A673 (cell line): Measurements from ENCODE around the gene CDH4. TPM values are rescaled to one million over a fixed set of nuclear protein-coding genes. Genes with fewer than 3 reads are reported as not detected.

Source experiments
- BruUV-seq: library from RNA; stranded (reverse); fragments of 400-500 nt; replicated peaks from 2 replicates; lab custom pipeline; 2021; lab: Mats Ljungman, UMichigan
- CTCF ChIA-PET: fragments of 300-600 bp; sonication (Branson Sonifier 250); formaldehyde crosslinking; loops from one replicate; lab custom pipeline; 2022; ENCODE audit warnings: antibody characterized with exemption; lab: Charles Lee
- POLR2A ChIA-PET: fragments of 300-600 bp; sonication (Branson Sonifier 250); formaldehyde crosslinking; loops from one replicate; lab custom pipeline; 2022; ENCODE audit warnings: antibody characterized with exemption; ENCODE audit not compliant: low non-redundant PET; lab: Charles Lee
- DNase-seq: peaks from one replicate; pipeline ENCODE4 v3.0.0-alpha.2; 2015; ENCODE audit warnings: low spot score
- H3K27ac ChIP-seq: fragments of 200-600 bp; sonication (generic); 2 replicates; pipeline ENCODE4 v1.5.1; 2016; ENCODE audit warnings: mixed run types, low read depth, mild to moderate bottlenecking, mixed read lengths, antibody characterized with exemption, low read length; ENCODE audit not compliant: poor library complexity, severe bottlenecking
- H3K27me3 ChIP-seq: fragments of 200-600 bp; sonication (generic); replicated peaks from 2 replicates; pipeline ENCODE4 v1.6.1; 2017; ENCODE audit warnings: mixed run types, low read depth, mild to moderate bottlenecking, mixed read lengths, antibody characterized with exemption, low read length; ENCODE audit not compliant: insufficient read depth, poor library complexity
- H3K36me3 ChIP-seq: fragments of 200-600 bp; sonication (generic); 2 replicates; pipeline ENCODE4 v1.6.1; 2016; ENCODE audit warnings: mixed run types, mild to moderate bottlenecking, mixed read lengths, antibody characterized with exemption, low read length; ENCODE audit not compliant: insufficient read depth, poor library complexity, severe bottlenecking
- H3K4me1 ChIP-seq: fragments of 200-600 bp; sonication (generic); 2 replicates; pipeline ENCODE4 v1.6.1; 2017; ENCODE audit warnings: mixed run types, mild to moderate bottlenecking, mixed read lengths, antibody characterized with exemption, low read length; ENCODE audit not compliant: insufficient read depth, poor library complexity, severe bottlenecking
- H3K4me3 ChIP-seq: fragments of 200-600 bp; sonication (generic); 2 replicates; pipeline ENCODE4 v1.5.1; 2016; ENCODE audit warnings: low read depth, mixed run types, mild to moderate bottlenecking, mixed read lengths, low read length; ENCODE audit not compliant: poor library complexity, severe bottlenecking
- H3K9me3 ChIP-seq: fragments of 200-600 bp; sonication (generic); 2 replicates; pipeline ENCODE4 v1.6.1; 2016; ENCODE audit warnings: mixed run types, low read depth, mild to moderate bottlenecking, mixed read lengths, antibody characterized with exemption, low read length; ENCODE audit not compliant: poor library complexity, severe bottlenecking
- EZH2 ChIP-seq: fragments of 200-600 bp; sonication (generic); IDR thresholded peaks from 2 replicates; pipeline ENCODE4 v1.6.1; 2017; ENCODE audit warnings: borderline replicate concordance, low read depth, mild to moderate bottlenecking, mixed read lengths, antibody characterized with exemption, low read length; ENCODE audit not compliant: poor library complexity, severe bottlenecking
- intact Hi-C: fragments of 100-400 bp; cut with micrococcal nuclease; formaldehyde crosslinking; loops from one replicate; pipeline ENCODE4 v1.10.0; 2022; ENCODE audit not compliant: unreplicated experiment
- total RNA-seq: library from RNA; stranded (reverse); gene quantifications from 2 replicates; pipeline ENCODE4 v1.2.3, GENCODE V29; 2021
- TF ChIP-seq, protein P1 (sequence below): fragments of 300-800, 200-600 bp; sonication (generic); conservative IDR thresholded peaks from 2 replicates; pipeline ENCODE4 v1.5.1; 2017; ENCODE audit warnings: low read depth, mild to moderate bottlenecking, antibody characterized with exemption, low read length, moderate library complexity, mixed read lengths

CDH4 gene
- total RNA-seq, 1 experiment from 2014 or later: 8.3 TPM

- H3K27ac ChIP-seq: peak overlapping the region; percentile 95
- no peaks in the 10 kb centered on the region for H3K9me3 ChIP-seq
- ChIA-PET POLR2A (no interaction called here), CTCF (no interaction called here)
- TF ChIP-seq EZH2: no peak
- TF ChIP-seq, protein P1, sequence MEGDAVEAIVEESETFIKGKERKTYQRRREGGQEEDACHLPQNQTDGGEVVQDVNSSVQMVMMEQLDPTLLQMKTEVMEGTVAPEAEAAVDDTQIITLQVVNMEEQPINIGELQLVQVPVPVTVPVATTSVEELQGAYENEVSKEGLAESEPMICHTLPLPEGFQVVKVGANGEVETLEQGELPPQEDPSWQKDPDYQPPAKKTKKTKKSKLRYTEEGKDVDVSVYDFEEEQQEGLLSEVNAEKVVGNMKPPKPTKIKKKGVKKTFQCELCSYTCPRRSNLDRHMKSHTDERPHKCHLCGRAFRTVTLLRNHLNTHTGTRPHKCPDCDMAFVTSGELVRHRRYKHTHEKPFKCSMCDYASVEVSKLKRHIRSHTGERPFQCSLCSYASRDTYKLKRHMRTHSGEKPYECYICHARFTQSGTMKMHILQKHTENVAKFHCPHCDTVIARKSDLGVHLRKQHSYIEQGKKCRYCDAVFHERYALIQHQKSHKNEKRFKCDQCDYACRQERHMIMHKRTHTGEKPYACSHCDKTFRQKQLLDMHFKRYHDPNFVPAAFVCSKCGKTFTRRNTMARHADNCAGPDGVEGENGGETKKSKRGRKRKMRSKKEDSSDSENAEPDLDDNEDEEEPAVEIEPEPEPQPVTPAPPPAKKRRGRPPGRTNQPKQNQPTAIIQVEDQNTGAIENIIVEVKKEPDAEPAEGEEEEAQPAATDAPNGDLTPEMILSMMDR: no peak
- peaks cover 58% of the 10 kb centered on the region for H3K4me1 ChIP-seq
- H3K36me3 ChIP-seq: no peaks in the 10 kb centered on the region
- no TSS peak for BruUV-seq
- no peak overlapping the region for H3K4me3 ChIP-seq
- no peaks in the 10 kb centered on the region for H3K27me3 ChIP-seq
- intact Hi-C loops: no loop called here
- no peak for DNase-seq
These were observed 187.2 kb downstream of the CDH4 start for GRCh38 chr20:61439251-61439650.

DNA sequence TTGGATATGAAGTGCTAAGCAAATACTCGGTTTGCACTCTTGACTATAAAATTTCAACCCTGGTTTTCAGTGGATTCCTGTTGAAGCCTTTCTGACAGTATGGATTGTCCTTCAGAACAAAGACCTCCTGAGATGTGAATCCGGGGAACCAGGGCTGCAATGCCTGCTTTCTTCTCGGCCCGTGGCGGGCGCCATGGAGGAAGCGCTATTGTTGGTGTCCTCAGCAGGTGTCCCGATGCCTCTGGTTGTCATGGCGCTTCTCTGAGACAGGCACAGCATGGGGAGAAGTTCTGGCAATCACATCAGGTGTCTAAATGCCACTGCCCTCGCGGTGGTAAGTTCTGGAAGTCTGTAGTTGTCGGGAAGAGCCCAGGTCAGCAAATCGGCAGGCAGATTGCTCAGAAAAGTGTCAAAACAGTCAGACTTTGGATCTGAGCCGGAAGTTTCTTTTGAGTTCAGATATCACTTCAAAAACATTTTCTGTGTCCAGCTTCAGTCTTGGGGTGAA, 188.5 kb downstream of the CDH4 start:
- H3K36me3 ChIP-seq: no peaks in the 10 kb centered on the region
- no peak overlapping the region for H3K27ac ChIP-seq
- H3K9me3 ChIP-seq: no peaks in the 10 kb centered on the region
- DNase-seq: no peak
- H3K4me3 ChIP-seq: no peak overlapping the region
- TF ChIP-seq, protein P1: no peak
- no peak for TF ChIP-seq EZH2
- no peaks in the 10 kb centered on the region for H3K27me3 ChIP-seq
- POLR2A ChIA-PET: no interaction called here
- intact Hi-C loops: no loop called here
- CTCF ChIA-PET: no interaction called here
- peaks cover 46% of the 10 kb centered on the region for H3K4me1 ChIP-seq
- no TSS peak for BruUV-seq

- Histone ChIP-seq H3K4me3 (no peak overlapping the region), H3K9me3 (no peaks in the 10 kb centered on the region), H3K36me3 (no peaks in the 10 kb centered on the region), H3K4me1 (peaks cover 36% of the 10 kb centered on the region), H3K27me3 (no peaks in the 10 kb centered on the region), H3K27ac (no peak overlapping the region)
- TF ChIP-seq EZH2: no peak
- TF ChIP-seq, protein P1: no peak
- intact Hi-C loops: no loop called here
- ChIA-PET CTCF (no interaction called here), POLR2A (no interaction called here)
- no peak for DNase-seq
- BruUV-seq: no TSS peak
These were observed 189.5 kb downstream of the CDH4 start for GRCh38 chr20:61441537-61441936.
